Mammary epithelial cell (primary cell): ENCODE results near the gene OR4C46.
"Not testable (repeated sequence)": the region's sequence is repeated elsewhere in the genome, so short reads cannot be mapped to it uniquely, and the experiment has no call there.

Experiments
- EZH2 ChIP-seq: IDR thresholded peaks from 2 replicates; pipeline ENCODE4 v1.6.1; 2012; ENCODE audit warnings: low read length, inconsistent platforms, borderline replicate concordance
- TF ChIP-seq, protein P1 (sequence below), 2 donors: IDR thresholded peaks in 1 of 2; conservative IDR thresholded peaks in 1 of 2; 2 replicates each; pipeline ENCODE4 v1.5.1; 2011 to 2012; ENCODE audit warnings: inconsistent platforms in 2 of 2, low read length in 2 of 2, mild to moderate bottlenecking in 2 of 2, control low read depth in 1 of 2, low read depth in 1 of 2; ENCODE audit not compliant: insufficient read depth in 1 of 2; ENCODE audit errors: extremely low read depth in 1 of 2

DNA sequence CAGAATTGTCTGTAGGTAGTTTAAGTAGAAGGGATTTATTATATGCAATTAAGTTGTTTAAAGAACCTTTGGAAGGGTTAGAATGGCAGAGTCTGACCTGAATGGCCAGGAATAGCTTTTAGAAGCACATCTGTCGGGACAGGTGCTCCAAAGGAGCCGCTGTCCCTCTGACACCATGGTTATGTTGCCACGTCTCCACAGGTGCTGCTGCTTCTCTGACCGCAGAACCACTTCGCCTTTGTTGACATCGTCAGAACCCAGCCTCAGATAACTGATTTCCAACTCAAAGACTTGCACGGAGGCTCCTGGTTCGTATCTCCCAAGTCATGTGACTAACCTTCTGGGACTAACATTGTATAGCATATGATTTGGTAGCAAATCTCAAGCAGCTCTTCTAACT, 41.8 kb upstream of the OR4C46 start:
- not testable (repeated sequence) for TF ChIP-seq EZH2
- TF ChIP-seq, protein P1, sequence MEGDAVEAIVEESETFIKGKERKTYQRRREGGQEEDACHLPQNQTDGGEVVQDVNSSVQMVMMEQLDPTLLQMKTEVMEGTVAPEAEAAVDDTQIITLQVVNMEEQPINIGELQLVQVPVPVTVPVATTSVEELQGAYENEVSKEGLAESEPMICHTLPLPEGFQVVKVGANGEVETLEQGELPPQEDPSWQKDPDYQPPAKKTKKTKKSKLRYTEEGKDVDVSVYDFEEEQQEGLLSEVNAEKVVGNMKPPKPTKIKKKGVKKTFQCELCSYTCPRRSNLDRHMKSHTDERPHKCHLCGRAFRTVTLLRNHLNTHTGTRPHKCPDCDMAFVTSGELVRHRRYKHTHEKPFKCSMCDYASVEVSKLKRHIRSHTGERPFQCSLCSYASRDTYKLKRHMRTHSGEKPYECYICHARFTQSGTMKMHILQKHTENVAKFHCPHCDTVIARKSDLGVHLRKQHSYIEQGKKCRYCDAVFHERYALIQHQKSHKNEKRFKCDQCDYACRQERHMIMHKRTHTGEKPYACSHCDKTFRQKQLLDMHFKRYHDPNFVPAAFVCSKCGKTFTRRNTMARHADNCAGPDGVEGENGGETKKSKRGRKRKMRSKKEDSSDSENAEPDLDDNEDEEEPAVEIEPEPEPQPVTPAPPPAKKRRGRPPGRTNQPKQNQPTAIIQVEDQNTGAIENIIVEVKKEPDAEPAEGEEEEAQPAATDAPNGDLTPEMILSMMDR (conservative IDR thresholded peaks at IDR 0.05 in 1 of 2, IDR thresholded peaks at IDR 0.05 in 1 of 2; ENCODE audit: extremely low read depth in 1 of 2, insufficient read depth in 1 of 2, low read depth in 1 of 2, low read length in 2 of 2): not testable (repeated sequence)
